Activated CD4-positive, alpha-beta T cell treated with anti-CD3 and anti-CD28 coated beads, Interleukin-2, Interleukin-4, amounts not matched to agents 100 ng/mL and 50 ng/mL, durations not matched to agents 16 hours and 8 hours (primary cell): Measurements from ENCODE around the gene TLE2.

Experiments
- DNase-seq: peaks from one replicate; pipeline ENCODE4 v3.0.0-alpha.2; 2020; ENCODE audit warnings: low spot score

TLE2 gene

DNA sequence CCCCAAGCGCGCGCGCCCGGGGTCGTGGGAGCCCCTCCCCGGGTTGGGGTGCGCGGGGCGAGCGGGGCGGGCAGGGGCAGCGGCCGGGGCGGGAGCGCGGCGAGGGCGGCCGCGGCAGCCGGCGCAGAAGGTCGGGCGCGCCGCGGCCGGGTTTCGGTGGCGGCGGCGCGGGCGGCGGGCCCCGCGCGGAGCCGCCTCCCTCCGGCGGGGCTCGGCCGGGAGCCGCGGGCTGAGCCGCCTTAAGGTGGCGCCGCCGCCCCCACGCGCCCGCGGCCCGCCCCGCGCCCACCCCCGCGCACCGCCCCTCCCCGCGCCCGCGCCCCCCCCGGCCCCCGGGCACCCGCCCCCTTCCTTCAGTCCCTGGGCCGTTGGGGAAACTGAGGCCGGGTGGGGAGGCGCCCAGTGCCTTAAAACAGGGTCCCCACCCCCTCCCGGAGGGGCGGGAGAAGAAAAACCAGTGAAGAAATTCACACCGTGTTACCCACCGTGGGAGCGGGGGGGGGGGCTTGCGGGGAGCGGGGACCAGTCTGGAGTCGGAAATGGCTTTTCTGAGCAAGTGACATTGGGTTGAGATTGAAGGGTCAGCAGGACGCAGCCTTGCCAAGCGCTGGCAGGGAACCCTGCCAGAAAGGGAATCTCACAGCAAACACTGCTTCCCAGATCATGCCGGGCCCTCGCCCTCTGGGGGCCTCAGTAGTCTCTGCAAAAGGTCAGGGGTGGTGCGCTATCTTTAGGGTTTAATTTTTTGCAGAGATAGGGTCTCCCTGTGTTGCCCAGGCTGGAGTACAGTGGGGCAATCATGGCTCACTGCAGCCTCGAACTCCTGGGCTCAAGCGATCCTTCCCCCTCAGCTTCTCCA, at the start of gene TLE2:
Gene TLE2, minus strand, starts transcription at position 216 of the 859 bp plus-strand sequence. CDS start 376 bp downstream, outside the sequence.
- no peak for DNase-seq

GRCh38 chr19:3075605-3076431, 46.7 kb upstream of the TLE2 start:
- DNase-seq: peak; percentile 68

- DNase-seq: no peak
Observed at GRCh38 chr19:3073931-3074595, 45.0 kb upstream of the TLE2 start.

DNA sequence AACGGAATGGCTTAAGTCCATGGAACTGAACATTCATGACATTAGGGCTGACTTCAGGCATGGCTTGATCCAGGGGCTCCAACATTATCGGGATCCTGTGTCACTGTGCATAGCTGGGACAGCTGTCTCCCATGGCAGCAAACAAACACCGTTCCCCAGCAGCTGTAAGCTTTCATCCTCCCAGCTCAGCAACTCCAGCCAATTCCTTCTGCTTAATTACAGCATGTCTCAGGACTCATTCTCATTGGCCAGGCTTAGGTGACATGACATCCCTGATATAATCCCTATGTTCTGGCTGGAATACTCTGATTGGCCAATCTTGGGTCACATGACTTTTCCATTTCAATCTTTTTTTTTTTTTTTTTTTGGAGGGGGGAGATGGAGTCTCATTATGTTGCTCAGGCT, 44.1 kb upstream of the TLE2 start:
- no peak for DNase-seq

DNA sequence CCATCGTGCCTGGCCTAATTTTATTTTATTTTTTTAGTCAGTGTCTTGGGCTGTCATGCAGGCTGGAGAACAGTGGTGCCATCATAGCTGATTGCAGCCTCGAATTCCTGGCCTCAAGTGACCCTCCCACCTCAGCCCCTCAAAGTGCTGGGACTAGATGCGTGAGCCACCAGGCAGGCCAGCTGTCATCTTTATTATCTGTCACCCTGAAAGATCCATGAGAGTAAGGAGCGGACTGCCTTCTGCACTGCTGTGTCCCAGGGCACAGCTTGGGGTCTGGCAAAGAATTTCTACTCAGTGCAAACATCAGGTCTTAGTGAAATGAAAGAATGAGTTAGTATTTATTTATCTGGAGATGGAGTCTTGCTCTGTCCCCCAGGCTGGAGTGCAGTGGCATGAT, 42.7 kb upstream of the TLE2 start:
- DNase-seq: no peak

DNA sequence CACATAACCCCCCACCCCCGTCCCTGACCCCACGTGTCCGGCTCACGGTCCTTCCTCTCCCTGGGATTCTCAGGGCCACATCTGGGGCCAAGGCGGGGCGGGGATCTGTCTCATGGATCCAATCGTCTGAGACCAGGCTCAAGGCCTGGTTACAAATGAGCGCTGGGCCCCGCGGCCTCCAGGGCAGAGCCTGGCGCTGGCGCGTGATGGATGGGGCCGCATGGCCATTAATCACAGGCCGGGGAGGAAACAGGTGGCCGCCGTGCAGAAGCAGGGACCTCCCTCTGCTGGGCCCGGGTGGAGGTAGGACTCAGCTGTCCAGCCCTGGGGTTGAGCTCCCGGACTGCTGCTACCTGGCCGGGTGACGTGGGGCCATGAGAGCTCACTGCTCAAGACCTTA, 39.0 kb upstream of the TLE2 start:
- no peak for DNase-seq

- no peak for DNase-seq
Observed at GRCh38 chr19:3067563-3067962, 38.5 kb upstream of the TLE2 start.

- no peak for DNase-seq
Observed at GRCh38 chr19:3066482-3067049, 37.5 kb upstream of the TLE2 start.

GRCh38 chr19:3065675-3066357, 36.7 kb upstream of the TLE2 start:
- no peak for DNase-seq

GRCh38 chr19:3064011-3064330, 34.9 kb upstream of the TLE2 start:
- DNase-seq: no peak

DNA sequence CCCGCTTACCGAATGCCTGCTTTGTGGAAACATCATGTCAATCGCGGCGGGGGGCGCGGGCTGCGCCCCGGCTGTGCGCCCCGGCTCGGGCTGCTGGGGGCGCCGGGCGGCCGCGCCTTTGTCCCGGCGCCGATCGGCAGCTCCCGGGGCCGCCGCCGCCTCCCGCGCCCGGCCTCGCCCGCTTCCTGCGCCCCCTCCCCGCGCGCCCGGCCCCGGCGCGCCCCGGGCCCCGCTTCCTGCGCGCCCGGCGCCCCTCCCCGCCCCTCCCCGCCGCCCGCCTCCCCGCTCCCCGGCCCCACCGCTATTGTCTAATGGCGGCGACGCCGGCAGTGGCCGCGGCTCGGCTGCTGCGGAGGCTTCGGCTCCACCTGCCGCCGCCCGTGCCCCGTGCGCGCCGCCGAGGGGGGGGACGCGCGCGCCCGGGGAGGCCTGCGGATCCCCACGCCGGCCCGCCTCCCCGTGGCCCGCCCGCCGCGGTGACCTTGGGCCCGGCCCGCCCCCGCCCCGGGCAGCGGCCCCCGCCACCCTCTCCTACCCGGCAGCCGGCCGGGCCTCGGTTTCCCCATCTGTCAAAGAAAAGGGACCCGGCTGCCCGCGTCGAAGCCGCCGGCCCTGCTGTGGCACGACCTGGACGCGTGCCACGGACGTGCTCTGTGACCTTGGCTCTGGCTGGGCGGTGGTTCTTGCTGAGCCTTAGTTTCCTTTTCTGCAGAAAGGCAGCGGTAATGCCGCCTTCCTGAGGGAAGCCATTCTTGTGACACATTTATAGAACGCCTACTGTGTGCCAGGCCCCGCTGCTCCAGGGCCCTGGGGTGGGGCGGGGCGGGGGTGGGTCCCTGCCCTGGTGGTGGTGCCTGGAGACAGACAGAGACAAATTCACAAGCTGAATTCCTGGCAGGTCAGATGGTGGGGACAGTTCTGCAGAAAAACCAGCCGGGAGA, 33.4 kb upstream of the TLE2 start, which contains the start of gene TLE5:
Gene TLE5, minus strand, starts transcription at position 331 of the 941 bp plus-strand sequence. Its CDS starts 295 bp downstream, at position 36.
- peak; percentile 71 for DNase-seq

DNA sequence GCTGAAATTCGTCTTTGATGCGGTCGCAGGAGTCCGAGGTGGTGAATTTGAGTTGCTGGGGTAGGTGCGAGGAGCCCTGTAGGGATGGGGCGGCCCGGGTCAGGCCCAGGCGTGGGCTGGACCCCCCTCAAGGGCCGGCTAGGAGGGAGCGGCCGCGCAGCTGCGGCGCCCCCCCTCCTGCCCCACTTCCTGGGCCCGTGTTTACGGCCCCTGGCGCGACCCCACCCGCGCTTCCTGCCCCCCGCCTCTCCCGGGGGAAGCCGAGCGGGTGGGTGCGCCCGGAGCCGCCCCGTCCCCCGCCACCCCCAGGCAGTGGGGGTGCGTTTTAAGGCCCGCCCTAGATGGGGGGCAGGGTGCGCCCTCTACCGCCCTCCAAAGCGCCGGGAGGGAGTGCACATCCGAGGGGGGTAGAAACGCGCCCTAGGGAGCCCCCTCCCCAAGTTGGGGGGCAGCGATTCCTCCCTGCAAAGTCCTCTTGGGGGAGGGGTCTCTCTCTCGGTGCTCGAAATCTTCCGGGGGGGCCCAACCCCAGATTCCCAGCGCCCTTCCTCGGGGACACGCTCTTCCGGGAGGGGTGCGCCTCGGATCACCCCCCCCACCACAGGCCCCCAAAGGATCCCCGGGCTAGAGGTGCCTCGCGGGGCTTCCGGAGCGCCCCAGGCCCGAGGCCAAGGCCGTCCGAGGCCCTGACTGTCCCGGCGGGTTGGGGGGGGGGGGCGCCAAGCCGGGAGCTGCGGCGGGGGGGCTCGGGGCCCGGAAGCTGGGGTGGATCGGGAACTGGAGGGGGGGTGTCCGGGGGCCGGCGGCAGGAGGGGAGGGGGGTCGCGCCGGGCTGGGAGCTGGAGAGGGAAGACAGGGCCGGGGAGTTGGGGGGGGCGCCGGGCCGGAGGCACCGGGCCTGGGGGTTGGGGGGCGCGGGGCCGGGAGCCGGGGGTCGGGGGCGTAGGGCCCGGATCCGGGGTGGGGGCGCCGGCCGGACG, 32.4 kb upstream of the TLE2 start:
- DNase-seq: peak; percentile 33

DNA sequence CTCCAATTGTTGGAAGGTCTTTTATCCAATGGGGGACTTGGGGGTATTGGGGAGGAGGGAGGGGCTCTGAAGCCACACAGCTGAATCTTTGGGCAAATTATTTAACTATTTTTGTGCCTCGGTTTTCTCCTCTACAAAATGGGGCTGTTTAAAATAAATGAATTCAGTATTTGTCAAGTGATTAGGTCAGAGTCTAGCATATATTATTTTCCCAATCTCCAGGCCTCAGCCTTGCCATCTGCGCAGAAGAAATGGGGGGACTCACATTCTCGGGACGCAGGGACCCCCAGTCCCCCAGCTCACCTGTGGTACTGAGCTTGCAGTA, 31.7 kb upstream of the TLE2 start:
- no peak for DNase-seq

- no peak for DNase-seq
Observed at GRCh38 chr19:3059653-3060052, 30.6 kb upstream of the TLE2 start.

- DNase-seq: no peak
Observed at GRCh38 chr19:3058821-3059314, 29.8 kb upstream of the TLE2 start.

DNA sequence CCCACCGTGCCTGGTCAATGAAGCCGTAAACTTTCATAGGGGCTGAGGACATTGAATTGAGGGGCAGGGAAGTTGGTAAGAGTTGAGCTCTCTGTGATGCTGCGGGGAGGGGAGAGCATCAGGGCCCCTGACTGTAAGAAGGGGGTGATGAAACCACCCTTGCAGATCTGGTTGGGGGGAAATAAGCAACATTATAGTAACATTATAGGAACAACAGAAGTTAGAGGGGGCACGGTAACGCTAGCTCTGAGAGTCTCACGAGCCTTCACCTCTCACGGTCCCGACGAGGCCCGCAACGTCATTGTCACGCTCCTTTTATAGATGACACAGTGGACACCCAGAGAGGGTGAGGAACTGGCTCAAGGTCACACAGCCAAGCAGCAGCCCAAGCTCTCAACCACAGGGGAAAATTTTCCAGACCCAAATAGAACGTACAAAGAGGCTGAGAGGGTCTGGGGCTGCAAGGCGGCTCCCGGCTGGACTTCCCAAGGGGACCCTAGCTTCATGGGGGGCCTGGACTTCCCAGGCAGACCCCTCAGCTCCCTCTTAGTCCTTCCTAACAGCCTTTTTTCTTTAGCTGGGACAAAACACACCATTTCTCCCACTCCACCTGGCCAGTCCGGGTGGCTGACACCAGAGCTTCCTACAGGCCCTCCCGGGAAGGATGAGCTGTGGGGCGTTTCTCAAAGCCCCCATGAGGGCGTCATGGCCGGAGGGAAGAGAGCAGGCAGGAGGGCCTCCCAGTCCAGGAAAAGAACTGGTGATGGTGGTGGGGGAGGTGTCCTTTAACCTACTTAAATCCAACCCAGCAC, 29.1 kb upstream of the TLE2 start:
- DNase-seq: no peak

DNA sequence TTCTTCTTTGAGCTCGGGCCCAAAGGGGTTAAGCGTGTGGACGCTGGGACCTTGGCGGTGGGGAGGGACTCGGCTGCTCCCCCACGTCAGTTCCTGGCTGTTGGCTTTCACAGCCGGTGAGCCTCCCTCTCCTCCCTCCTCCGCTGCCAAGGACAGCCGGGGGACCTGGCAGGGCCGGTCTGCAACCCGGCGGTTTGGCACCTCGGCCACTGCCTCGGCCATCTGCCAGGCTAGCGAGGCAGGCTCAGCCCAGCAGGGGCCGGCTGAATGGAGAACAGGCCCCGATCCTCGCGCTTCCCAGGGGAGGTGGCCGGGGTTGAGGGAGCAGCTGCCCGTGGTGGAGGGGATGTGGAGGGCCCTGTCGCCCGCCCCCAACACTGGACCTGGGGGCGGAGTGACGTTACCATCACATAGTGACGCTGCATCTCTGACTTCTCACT, 28.2 kb upstream of the TLE2 start:
- DNase-seq: no peak

DNA sequence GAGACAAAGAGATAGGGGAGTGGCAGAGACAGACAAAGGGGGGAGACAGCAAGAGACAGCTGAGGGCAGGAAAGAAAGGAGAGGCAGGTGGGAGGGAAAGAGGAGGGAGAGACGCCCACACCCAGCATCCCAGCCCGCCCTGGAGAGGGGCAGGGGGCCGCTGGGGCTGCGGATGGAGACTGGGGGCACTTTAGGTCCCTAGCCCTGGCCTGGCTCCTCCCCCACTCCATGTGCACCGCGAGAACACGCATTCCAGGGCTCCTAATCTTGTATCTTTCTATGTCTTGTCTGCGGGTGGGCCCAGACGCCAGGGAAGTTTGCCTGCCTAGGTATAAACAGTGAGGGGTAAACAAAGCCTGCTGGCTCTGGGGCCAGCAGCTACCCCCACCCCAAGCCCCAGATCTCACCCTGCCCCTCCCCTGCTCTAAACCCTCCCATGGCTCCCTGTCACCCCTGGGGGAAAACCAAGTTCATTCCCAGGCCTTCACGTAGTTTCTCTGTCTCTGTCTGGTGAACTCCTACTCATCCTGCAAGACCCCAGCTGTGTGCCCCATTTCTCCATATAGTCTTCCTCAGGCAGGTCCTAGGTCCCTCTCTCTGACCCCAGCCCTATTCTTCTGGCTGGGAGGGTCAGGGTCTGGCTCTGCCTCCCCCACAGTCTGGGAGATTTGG, 27.5 kb upstream of the TLE2 start:
- DNase-seq: no peak
